HG02852 (cell line): Measurements from ENCODE around the gene THSD7B.
"Not testable (repeated sequence)": the region's sequence is repeated elsewhere in the genome, so short reads cannot be mapped to it uniquely, and the experiment has no call there.

ENCODE experiments used
- ATAC-seq: cut with Tn5 transposase; IDR thresholded peaks from one replicate; pipeline ENCODE4 v1.9.1; 2021; ENCODE audit warnings: mild to moderate bottlenecking, moderate library complexity; ENCODE audit not compliant: unreplicated experiment

THSD7B gene

GRCh38 chr2:137237055-137237454 lies 471.7 kb downstream of the THSD7B start:
- no peak for ATAC-seq

GRCh38 chr2:137238065-137238464 lies 472.7 kb downstream of the THSD7B start:
- ATAC-seq = no peak

GRCh38 chr2:137249463-137250130 lies 484.3 kb downstream of the THSD7B start:
- no peak for ATAC-seq

- ATAC-seq = no peak
Measured at GRCh38 chr2:137250401-137250800, 485.1 kb downstream of the THSD7B start.

- no peak for ATAC-seq
Measured at GRCh38 chr2:137251045-137251444, 485.7 kb downstream of the THSD7B start.

- no peak for ATAC-seq
Measured at GRCh38 chr2:137252934-137253333, 487.6 kb downstream of the THSD7B start.

GRCh38 chr2:137254052-137254451 lies 488.7 kb downstream of the THSD7B start:
- no peak for ATAC-seq

- ATAC-seq = no peak
Measured at GRCh38 chr2:137255345-137255744, 490.0 kb downstream of the THSD7B start.

- no peak for ATAC-seq
Measured at GRCh38 chr2:137255990-137256389, 490.6 kb downstream of the THSD7B start.

- no peak for ATAC-seq
Measured at GRCh38 chr2:137261881-137262585, 496.7 kb downstream of the THSD7B start.

- ATAC-seq = no peak
Measured at GRCh38 chr2:137262594-137262993, 497.2 kb downstream of the THSD7B start.

- no peak for ATAC-seq
Measured at GRCh38 chr2:137287913-137288639, 522.7 kb downstream of the THSD7B start.

- ATAC-seq = no peak
Measured at GRCh38 chr2:137291836-137292570, 526.7 kb downstream of the THSD7B start.

- no peak for ATAC-seq
Measured at GRCh38 chr2:137298377-137298776, 533.0 kb downstream of the THSD7B start.

- no peak for ATAC-seq
Measured at GRCh38 chr2:137300987-137301386, 535.6 kb downstream of the THSD7B start.

- ATAC-seq = no peak
Measured at GRCh38 chr2:137302957-137303356, 537.6 kb downstream of the THSD7B start.

GRCh38 chr2:137316075-137316474 lies 550.7 kb downstream of the THSD7B start:
- no peak for ATAC-seq

GRCh38 chr2:137321566-137321965 lies 556.2 kb downstream of the THSD7B start:
- no peak for ATAC-seq

GRCh38 chr2:137331562-137331961 lies 566.2 kb downstream of the THSD7B start:
- not testable (repeated sequence) for ATAC-seq

GRCh38 chr2:137333386-137334165 lies 568.2 kb downstream of the THSD7B start:
- ATAC-seq = no peak
